Effector memory CD4-positive, alpha-beta T cell (primary cell): ENCODE results near the gene NPM1.
"Not testable (repeated sequence)": the region's sequence is repeated elsewhere in the genome, so short reads cannot be mapped to it uniquely, and the experiment has no call there.

Experiments
- DNase-seq, 3 donors: peaks; one replicate each; pipeline ENCODE4 v3.0.0-alpha.2; 2020
- H3K27ac ChIP-seq: 2 replicates; pipeline ENCODE4 v1.7.0; 2013; ENCODE audit warnings: mild to moderate bottlenecking, low read length, moderate library complexity; ENCODE audit not compliant: insufficient read depth, poor library complexity, severe bottlenecking
- H3K27me3 ChIP-seq: replicated peaks from 2 replicates; pipeline ENCODE4 v1.7.0; 2013; ENCODE audit warnings: mild to moderate bottlenecking, low read length; ENCODE audit not compliant: insufficient read depth, control insufficient read depth, poor library complexity, severe bottlenecking
- H3K36me3 ChIP-seq: 2 replicates; pipeline ENCODE4 v1.7.0; 2013; ENCODE audit warnings: mild to moderate bottlenecking, low read length, moderate library complexity; ENCODE audit not compliant: control insufficient read depth, insufficient read depth
- H3K4me1 ChIP-seq: 2 replicates; pipeline ENCODE4 v1.7.0; 2013; ENCODE audit warnings: low read length, mild to moderate bottlenecking; ENCODE audit not compliant: control insufficient read depth, insufficient read depth, poor library complexity, severe bottlenecking
- H3K4me3 ChIP-seq: 2 replicates; pipeline ENCODE4 v1.7.0; 2013; ENCODE audit warnings: low read length, low read depth, mild to moderate bottlenecking; ENCODE audit not compliant: insufficient read depth, poor library complexity, severe bottlenecking
- H3K9me3 ChIP-seq: 2 replicates; pipeline ENCODE4 v1.7.0; 2013; ENCODE audit warnings: mild to moderate bottlenecking, low read length, moderate library complexity; ENCODE audit not compliant: control insufficient read depth

Gene NPM1

DNA sequence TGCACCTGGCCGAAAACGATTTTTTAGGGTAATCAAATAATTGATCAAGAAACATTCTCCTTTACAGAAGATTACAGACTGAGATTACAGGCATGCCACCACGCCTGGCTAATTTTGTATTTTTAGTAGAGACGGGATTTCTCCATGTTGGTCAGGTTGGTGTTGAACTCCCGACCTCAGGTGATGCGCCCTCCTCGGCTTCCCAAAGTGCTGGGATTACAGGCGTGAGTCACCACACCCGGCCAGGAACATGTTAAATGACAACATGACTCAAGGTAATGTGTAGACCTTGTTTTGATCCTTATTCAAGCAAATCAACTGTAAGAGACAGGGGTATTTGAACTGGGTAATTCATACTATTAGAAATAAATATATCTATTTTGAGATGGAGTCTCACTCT lies 3.2 kb upstream of the NPM1 start:
- H3K4me3 ChIP-seq, H3K9me3 ChIP-seq, H3K27ac ChIP-seq, H3K36me3 ChIP-seq, H3K27me3 ChIP-seq, H3K4me1 ChIP-seq, DNase-seq: not testable (repeated sequence)

DNA sequence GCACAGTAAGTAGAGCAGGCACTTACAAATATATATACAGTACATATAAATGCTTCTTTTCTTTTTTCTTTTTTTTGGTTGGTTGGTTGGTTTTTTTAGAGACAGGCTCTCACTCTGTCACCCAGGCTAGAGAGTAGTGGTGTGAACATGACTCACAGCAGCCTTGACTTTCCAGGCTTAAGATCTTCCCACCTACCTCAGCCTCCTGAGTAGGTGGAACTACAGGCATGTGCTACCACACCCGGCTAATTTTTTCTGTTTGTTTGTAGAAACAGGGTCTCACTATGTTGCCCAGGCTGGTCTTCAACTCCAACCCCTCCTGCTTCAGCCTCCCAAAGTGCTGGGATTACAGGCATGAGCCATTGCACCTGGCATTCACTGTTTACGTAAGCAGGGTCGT lies 2.6 kb upstream of the NPM1 start:
- H3K4me1 ChIP-seq, H3K27me3 ChIP-seq, H3K9me3 ChIP-seq, H3K4me3 ChIP-seq, H3K27ac ChIP-seq, DNase-seq, H3K36me3 ChIP-seq: not testable (repeated sequence)

DNA sequence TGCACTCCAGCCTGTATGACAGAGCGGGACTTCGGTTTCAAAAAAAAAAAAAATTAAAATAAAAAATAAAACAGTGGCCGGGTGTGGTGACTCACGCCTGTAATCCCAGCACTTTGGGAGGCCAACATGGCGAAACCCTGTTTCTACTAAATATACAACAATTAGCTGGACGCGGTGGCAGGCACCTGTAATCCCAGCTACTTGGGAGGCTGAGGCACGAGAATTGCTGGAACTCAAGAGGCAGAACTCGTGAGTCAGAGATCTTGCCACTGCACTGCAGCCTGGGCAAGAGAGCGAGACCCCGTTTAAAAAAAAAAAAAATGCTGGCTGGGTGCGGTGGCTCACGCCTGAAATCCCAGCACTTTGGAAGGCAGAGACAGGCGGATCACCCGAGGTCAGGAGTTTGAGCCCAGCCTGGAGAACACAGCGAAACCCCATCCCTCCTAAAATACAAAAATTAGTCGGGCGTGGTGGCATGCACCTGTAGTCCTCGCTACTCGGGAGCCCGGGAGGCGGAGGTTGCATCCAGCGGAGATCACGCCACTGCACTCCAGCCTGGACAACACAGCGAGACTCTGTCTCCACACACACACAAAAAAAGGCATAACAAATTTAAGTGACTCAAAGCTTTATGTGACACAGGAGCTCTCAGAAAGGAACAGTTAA lies 1.5 kb upstream of the NPM1 start:
- no peaks in the 10 kb centered on the region for H3K36me3 ChIP-seq
- H3K27ac ChIP-seq = peak overlapping the region; percentile 84
- H3K4me3 ChIP-seq = peak overlapping the region; percentile 76
- peaks cover 14% of the 10 kb centered on the region for H3K4me1 ChIP-seq
- H3K27me3 ChIP-seq = no peaks in the 10 kb centered on the region
- H3K9me3 ChIP-seq = no peaks in the 10 kb centered on the region
- no peak for DNase-seq

DNA sequence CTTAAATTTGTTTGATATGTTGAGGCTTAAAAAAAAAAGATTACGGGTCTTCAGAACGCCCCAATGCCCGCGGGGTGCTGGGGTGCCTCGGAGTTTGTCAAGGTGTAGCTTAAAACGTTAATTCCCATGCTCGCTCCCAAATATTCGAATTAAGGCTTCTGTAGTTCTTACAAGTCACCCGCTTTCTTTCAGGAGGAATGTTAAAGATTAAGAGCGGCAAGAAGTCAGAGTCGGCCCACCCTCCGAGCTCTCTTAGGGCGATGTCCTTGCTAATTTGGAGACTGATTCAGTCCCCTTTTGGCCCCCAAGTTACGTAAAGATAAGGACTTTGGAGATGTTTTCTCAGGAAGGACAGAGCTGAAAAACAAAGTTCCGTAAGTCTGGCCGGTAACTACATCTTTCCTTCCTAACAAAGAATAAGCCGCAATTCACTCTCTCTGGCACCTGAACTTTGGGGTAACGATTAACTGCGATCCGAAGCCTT lies 746 bp upstream of the NPM1 start:
- Histone ChIP-seq H3K4me3 (peak overlapping the region; percentile 76), H3K4me1 (peaks cover 15% of the 10 kb centered on the region), H3K27ac (peak overlapping the region; percentile 84), H3K36me3 (no peaks in the 10 kb centered on the region), H3K27me3 (no peaks in the 10 kb centered on the region), H3K9me3 (no peaks in the 10 kb centered on the region)
- no peak for DNase-seq

DNA sequence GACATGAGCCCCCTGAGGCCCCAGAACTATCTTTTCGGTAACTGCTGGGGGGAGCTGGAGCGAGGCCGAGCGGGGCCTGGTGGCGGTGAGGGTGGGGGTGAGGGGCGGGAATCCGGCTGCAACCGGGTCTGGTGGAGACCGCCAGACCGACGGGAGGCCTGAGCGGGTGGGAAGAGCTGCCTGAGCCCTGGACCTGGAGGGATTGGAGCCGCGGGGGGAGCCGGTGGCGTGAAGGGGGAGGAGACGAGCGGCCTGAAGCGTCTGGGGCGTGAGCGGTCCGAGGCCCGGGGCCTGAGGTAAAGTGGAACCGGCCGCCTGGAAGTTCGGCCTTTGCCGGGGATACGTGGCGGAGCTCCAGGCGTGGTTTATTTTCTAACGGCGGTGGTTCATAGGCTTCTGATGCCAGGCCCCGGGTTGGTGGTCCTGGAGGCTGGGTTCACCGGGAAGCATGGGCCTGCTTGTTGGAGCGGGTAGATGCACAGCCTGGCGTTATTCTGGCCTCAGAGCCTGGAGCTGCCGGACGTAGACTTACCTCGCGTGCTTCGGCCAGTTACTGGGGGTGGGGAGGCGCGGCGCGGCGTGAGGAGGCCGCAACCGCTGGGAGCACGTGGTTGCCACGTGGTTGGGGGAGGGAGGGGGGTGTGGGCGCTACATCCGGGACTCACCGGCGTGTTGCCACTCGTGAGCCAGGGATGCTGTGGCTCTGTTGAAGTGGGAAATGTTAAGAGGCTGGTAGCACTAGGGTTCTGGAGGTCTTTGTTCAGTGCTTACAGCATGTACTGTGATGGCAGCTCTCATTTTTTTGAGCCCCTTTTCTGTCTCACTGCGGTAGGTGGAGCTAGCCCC lies 544 bp downstream of the NPM1 start:
- Histone ChIP-seq H3K9me3 (no peaks in the 10 kb centered on the region), H3K27me3 (no peaks in the 10 kb centered on the region), H3K36me3 (peaks cover 8% of the 10 kb centered on the region), H3K27ac (peak overlapping the region; percentile 84), H3K4me1 (peaks cover 15% of the 10 kb centered on the region), H3K4me3 (peak overlapping the region; percentile 76)
- peak; percentile 70 to 77 (median 73) for DNase-seq

- Histone ChIP-seq H3K4me3 (peak overlapping the region; percentile 76), H3K27ac (peak overlapping the region; percentile 84), H3K9me3 (no peaks in the 10 kb centered on the region), H3K36me3 (peaks cover 13% of the 10 kb centered on the region), H3K27me3 (no peaks in the 10 kb centered on the region), H3K4me1 (peaks cover 15% of the 10 kb centered on the region)
- peak in 1 of 3 donors; percentile 13 for DNase-seq
These were observed 1.1 kb downstream of the NPM1 start for GRCh38 chr5:171388816-171389168.

DNA sequence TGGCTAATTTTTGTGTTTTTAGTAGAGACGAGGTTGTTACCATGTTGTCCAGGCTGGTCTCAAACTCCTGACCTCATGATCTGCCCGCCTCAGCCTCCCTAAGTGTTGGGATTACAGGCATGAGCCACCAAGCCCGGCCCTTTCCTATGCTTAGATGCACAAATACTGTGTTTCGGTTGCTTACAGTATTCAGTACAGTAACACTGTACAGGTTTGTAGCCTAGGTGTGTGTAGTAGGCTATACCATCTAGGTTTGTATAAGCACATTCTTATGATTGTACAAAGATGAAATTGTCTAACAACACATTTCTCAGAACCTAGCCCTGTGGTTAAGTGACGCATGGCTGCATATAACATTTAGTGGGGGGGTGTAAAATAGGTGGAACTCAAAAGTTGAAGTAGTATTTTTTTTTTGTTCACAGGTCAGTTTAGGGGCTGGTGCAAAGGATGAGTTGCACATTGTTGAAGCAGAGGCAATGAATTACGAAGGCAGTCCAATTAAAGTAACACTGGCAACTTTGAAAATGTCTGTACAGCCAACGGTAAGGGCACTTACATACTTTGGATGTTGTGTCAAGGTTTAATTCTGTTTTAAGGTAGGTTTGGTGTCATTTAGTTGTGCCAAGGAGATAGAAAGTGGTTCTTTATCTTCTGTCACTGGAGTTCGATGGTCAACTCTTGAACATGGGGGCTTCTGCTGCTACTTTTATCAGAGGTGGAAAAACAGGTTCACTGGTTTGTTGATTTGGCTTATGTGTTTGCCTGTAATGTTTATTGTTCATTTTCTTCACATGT lies 3.4 kb downstream of the NPM1 start:
- Histone ChIP-seq H3K27ac (no peak overlapping the region), H3K9me3 (no peaks in the 10 kb centered on the region), H3K27me3 (no peaks in the 10 kb centered on the region), H3K36me3 (peaks cover 35% of the 10 kb centered on the region), H3K4me1 (peaks cover 15% of the 10 kb centered on the region), H3K4me3 (no peak overlapping the region)
- no peak for DNase-seq

GRCh38 chr5:171391996-171392577 lies 4.4 kb downstream of the NPM1 start:
- H3K36me3 ChIP-seq = peaks cover 44% of the 10 kb centered on the region
- DNase-seq = no peak
- no peaks in the 10 kb centered on the region for H3K27me3 ChIP-seq
- no peaks in the 10 kb centered on the region for H3K9me3 ChIP-seq
- H3K4me1 ChIP-seq = peaks cover 15% of the 10 kb centered on the region
- H3K27ac ChIP-seq = no peak overlapping the region
- H3K4me3 ChIP-seq = no peak overlapping the region

DNA sequence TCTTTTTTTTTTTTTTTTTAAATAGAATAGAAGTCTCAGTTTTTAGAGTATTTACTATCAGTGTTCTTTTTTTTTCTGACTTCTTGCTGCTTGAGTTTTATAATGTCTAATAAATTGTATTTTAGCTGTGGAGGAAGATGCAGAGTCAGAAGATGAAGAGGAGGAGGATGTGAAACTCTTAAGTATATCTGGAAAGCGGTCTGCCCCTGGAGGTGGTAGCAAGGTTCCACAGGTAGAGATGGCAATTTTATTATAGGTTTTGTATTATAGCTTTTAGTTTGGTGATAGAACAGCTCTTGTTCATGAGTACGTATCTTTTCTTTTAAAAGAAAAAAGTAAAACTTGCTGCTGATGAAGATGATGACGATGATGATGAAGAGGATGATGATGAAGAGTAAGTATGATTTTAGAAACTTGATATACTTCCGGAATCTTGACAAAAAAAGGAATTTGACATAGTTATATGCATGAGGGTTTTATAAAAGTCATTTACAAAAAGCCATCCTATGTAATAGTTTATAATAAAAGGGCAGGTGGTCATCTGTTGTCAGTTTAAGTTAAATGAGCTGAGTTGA lies 5.0 kb downstream of the NPM1 start:
- H3K36me3 ChIP-seq = peaks cover 50% of the 10 kb centered on the region
- no peak overlapping the region for H3K4me3 ChIP-seq
- H3K27me3 ChIP-seq = no peaks in the 10 kb centered on the region
- DNase-seq = no peak
- peaks cover 15% of the 10 kb centered on the region for H3K4me1 ChIP-seq
- H3K9me3 ChIP-seq = no peaks in the 10 kb centered on the region
- H3K27ac ChIP-seq = no peak overlapping the region
